ENCODE measurements around the gene CLCN7.

The CLCN7 gene

DNA sequence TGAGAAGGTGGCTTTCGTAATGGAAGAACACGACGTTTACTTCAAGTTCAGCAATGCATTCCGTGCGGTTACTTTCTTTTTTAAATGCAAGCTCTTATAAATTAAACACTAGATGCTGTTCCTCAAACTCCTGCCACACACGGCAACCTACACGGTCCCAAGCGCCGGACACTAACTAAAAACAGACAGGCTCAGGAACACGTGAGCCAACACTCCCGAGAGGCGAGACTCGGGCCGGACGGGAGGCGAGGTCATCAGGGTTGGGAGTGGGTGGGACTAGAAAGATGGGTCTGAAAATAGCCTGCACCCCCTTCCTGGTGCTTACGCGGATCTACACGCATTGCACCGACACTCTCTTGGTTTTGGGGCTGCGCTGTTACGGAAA is 6.4 kb downstream of the CLCN7 start:
- H3K27me3 ChIP-seq (replicated peaks in 2 of 5; ENCODE audit: control insufficient read depth in 4 of 5, insufficient read depth in 5 of 5, low read length in 4 of 5): no peaks in the 10 kb centered on the region
- H3K4me3 ChIP-seq (ENCODE audit: control insufficient read depth in 1 of 7, extremely low read depth in 1 of 7, insufficient read depth in 4 of 7, low read depth in 2 of 7, low read length in 6 of 7): no peak overlapping the region
- ChIA-PET CTCF (no interaction called here), POLR2A (no interaction called here)
- DNase-seq: no peak
- H3K9me3 ChIP-seq (ENCODE audit: control extremely low read depth in 1 of 5, control insufficient read depth in 4 of 5, insufficient read depth in 2 of 5, low read depth in 1 of 5, low read length in 4 of 5): no peaks in the 10 kb centered on the region
- H3K36me3 ChIP-seq (ENCODE audit: control insufficient read depth in 4 of 4, insufficient read depth in 4 of 4, low read length in 3 of 4): peaks cover 2 to 37% (median 12%) of the 10 kb centered on the region in 4 experiments
- H3K27ac ChIP-seq (ENCODE audit: insufficient read depth in 1 of 2, low read depth in 1 of 2, low read length in 2 of 2, poor library complexity in 1 of 2, severe bottlenecking in 2 of 2): no peak overlapping the region
- WGBS (ENCODE audit: insufficient coverage): over 99% methylated on average over 14 of the region's 22 CpGs
- peaks cover 6 to 42% (median 38%) of the 10 kb centered on the region in 4 experiments for H3K4me1 ChIP-seq (ENCODE audit: control extremely low read depth in 1 of 4, control insufficient read depth in 4 of 4, insufficient read depth in 4 of 4, low read length in 3 of 4)

DNA sequence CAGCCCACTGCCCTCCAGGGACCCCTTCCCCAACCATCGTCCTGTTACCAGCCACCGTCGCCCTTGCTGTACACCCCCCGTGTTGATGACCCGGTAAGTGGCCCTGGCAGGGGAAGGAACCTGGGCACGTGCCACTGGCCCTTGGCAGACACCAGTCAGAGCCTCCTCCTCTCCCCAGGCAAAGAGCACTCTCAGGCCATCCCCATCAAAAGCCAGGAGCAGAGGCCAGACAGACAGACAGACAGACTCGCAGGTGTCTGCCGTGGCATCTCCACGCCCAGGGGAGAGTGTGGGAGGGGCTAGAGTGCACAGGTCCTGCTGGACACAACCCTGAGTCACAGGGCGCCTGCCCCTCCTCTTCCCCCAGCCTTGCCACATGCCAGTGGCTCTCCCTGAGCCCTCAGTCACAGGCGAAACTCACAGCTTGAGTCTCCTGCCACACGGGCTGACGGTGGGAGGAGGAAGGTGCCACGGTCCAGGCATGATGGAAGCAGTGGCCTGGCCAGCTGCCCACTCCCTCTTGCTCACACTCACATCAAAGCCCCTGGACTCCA is 7.8 kb downstream of the CLCN7 start:
- Histone ChIP-seq H3K4me3 (ENCODE audit: control insufficient read depth in 1 of 7, extremely low read depth in 1 of 7, insufficient read depth in 4 of 7, low read depth in 2 of 7, low read length in 6 of 7) (no peak overlapping the region), H3K36me3 (ENCODE audit: control insufficient read depth in 4 of 4, insufficient read depth in 4 of 4, low read length in 3 of 4) (peaks cover 5 to 46% (median 16%) of the 10 kb centered on the region in 4 experiments), H3K4me1 (ENCODE audit: control extremely low read depth in 1 of 4, control insufficient read depth in 4 of 4, insufficient read depth in 4 of 4, low read length in 3 of 4) (peaks cover 6 to 28% (median 26%) of the 10 kb centered on the region in 4 experiments), H3K27me3 (replicated peaks in 2 of 5; ENCODE audit: control insufficient read depth in 4 of 5, insufficient read depth in 5 of 5, low read length in 4 of 5) (no peaks in the 10 kb centered on the region), H3K9me3 (ENCODE audit: control extremely low read depth in 1 of 5, control insufficient read depth in 4 of 5, insufficient read depth in 2 of 5, low read depth in 1 of 5, low read length in 4 of 5) (no peaks in the 10 kb centered on the region), H3K27ac (ENCODE audit: insufficient read depth in 1 of 2, low read depth in 1 of 2, low read length in 2 of 2, poor library complexity in 1 of 2, severe bottlenecking in 2 of 2) (no peak overlapping the region)
- POLR2A ChIA-PET: interaction anchor here (0.7 kb wide), 1 partner anchor 35 kb away, joined by 3 read pairs; no protein-coding TSS in a partner anchor
- DNase-seq: no peak
- CTCF ChIA-PET: no interaction called here
- 96% methylated on average over 6 of the region's 14 CpGs for WGBS (ENCODE audit: insufficient coverage)

DNA sequence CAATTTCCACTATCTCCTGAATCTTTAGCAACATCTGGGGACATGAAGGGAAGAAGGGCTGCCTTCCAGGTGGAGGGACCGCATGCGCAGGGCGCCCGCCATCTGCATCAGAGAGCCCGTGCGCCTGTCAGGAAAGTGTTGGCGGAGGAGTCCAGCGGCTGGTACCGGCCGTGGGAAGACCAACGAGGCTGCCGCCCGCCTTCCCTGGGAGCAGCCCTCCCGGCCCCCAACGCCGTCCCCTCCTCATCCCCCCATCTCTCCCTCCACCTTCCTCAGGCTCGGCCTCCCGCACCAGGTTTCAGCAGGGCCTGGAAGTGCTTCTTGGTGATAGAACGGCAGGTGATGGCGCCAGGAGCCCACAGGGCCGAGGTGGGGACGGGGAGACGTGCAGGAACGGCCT is 8.8 kb downstream of the CLCN7 start:
- CTCF ChIA-PET: no interaction called here
- Histone ChIP-seq H3K4me1 (ENCODE audit: control extremely low read depth in 1 of 4, control insufficient read depth in 4 of 4, insufficient read depth in 4 of 4, low read length in 3 of 4) (peaks cover 6 to 19% (median 16%) of the 10 kb centered on the region in 4 experiments), H3K4me3 (ENCODE audit: control insufficient read depth in 1 of 7, extremely low read depth in 1 of 7, insufficient read depth in 4 of 7, low read depth in 2 of 7, low read length in 6 of 7) (no peak overlapping the region), H3K27me3 (replicated peaks in 2 of 5; ENCODE audit: control insufficient read depth in 4 of 5, insufficient read depth in 5 of 5, low read length in 4 of 5) (no peaks in the 10 kb centered on the region), H3K27ac (ENCODE audit: insufficient read depth in 1 of 2, low read depth in 1 of 2, low read length in 2 of 2, poor library complexity in 1 of 2, severe bottlenecking in 2 of 2) (no peak overlapping the region), H3K9me3 (ENCODE audit: control extremely low read depth in 1 of 5, control insufficient read depth in 4 of 5, insufficient read depth in 2 of 5, low read depth in 1 of 5, low read length in 4 of 5) (no peaks in the 10 kb centered on the region), H3K36me3 (ENCODE audit: control insufficient read depth in 4 of 4, insufficient read depth in 4 of 4, low read length in 3 of 4) (peaks cover 7 to 54% (median 19%) of the 10 kb centered on the region in 4 experiments)
- no peak for DNase-seq
- WGBS (ENCODE audit: insufficient coverage): 92% methylated on average over 13 of the region's 24 CpGs
- POLR2A ChIA-PET: no interaction called here

DNA sequence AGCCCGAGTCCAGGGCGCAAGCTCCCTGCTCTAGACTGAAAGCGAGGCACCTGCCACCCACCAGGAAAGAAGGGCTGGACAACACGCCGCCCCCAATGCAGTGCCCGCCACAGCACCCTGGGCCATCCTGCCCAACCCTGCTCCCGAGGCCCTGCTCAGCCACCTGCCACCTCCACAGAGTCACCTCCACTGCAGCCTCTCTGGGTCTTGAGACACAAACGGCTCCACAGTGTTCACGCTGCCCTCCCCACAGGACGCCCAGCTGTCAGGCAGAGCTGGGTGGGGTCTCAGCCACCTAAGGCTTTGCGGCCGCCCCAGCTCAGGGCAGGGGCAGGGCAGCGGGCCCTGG is 9.3 kb downstream of the CLCN7 start:
- no peaks in the 10 kb centered on the region for H3K9me3 ChIP-seq (ENCODE audit: control extremely low read depth in 1 of 5, control insufficient read depth in 4 of 5, insufficient read depth in 2 of 5, low read depth in 1 of 5, low read length in 4 of 5)
- H3K4me3 ChIP-seq (ENCODE audit: control insufficient read depth in 1 of 7, extremely low read depth in 1 of 7, insufficient read depth in 4 of 7, low read depth in 2 of 7, low read length in 6 of 7): no peak overlapping the region
- no peak for DNase-seq
- H3K27ac ChIP-seq (ENCODE audit: insufficient read depth in 1 of 2, low read depth in 1 of 2, low read length in 2 of 2, poor library complexity in 1 of 2, severe bottlenecking in 2 of 2): no peak overlapping the region
- CTCF ChIA-PET: no interaction called here
- peaks cover 7 to 59% (median 22%) of the 10 kb centered on the region in 4 experiments for H3K36me3 ChIP-seq (ENCODE audit: control insufficient read depth in 4 of 4, insufficient read depth in 4 of 4, low read length in 3 of 4)
- H3K4me1 ChIP-seq (ENCODE audit: control extremely low read depth in 1 of 4, control insufficient read depth in 4 of 4, insufficient read depth in 4 of 4, low read length in 3 of 4): peaks cover 6 to 13% (median 11%) of the 10 kb centered on the region in 4 experiments
- H3K27me3 ChIP-seq (replicated peaks in 2 of 5; ENCODE audit: control insufficient read depth in 4 of 5, insufficient read depth in 5 of 5, low read length in 4 of 5): no peaks in the 10 kb centered on the region
- 100% methylated on average over 8 of the region's 13 CpGs for WGBS (ENCODE audit: insufficient coverage)
- POLR2A ChIA-PET: no interaction called here

DNA sequence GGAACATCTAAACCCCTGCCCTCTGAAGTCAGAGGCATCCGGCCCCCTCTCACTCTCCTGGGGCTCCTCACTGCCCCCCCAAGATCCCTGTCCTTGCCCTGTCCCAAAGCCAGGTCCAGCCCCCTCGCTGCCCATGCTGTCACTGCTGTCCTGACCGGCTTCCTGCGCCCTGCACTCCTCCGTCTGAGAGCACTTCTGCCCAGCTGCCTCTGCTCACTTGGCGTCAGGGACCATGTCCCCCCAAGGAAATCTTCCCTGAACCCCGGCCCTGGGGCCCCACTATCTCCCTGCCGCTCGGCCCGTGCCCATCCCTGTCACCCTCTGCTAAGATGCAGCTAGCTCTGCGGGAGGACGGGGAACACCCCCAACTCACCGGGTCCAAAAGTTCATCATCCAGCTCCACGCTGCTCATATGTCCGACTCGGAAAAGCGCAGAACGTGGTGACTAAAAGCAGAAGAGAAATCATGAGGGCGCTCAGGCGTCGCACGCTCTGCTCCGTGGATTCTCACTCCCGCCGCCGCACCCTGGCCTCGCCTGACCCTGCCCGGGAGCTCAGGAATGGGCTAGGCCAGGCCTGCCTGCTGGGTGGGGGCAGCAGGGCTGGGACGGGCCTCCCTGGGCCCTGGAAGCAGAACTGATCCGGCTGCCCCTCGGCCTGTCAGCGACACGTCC is 9.8 kb downstream of the CLCN7 start:
- DNase-seq: no peak
- no peaks in the 10 kb centered on the region for H3K9me3 ChIP-seq (ENCODE audit: control extremely low read depth in 1 of 5, control insufficient read depth in 4 of 5, insufficient read depth in 2 of 5, low read depth in 1 of 5, low read length in 4 of 5)
- H3K4me1 ChIP-seq (ENCODE audit: control extremely low read depth in 1 of 4, control insufficient read depth in 4 of 4, insufficient read depth in 4 of 4, low read length in 3 of 4): peaks cover 4 to 11% (median 6%) of the 10 kb centered on the region in 4 experiments
- H3K36me3 ChIP-seq (ENCODE audit: control insufficient read depth in 4 of 4, insufficient read depth in 4 of 4, low read length in 3 of 4): peaks cover 8 to 63% (median 27%) of the 10 kb centered on the region in 4 experiments
- POLR2A ChIA-PET: no interaction called here
- no peak overlapping the region for H3K27ac ChIP-seq (ENCODE audit: insufficient read depth in 1 of 2, low read depth in 1 of 2, low read length in 2 of 2, poor library complexity in 1 of 2, severe bottlenecking in 2 of 2)
- CTCF ChIA-PET: no interaction called here
- no peak overlapping the region for H3K4me3 ChIP-seq (ENCODE audit: control insufficient read depth in 1 of 7, extremely low read depth in 1 of 7, insufficient read depth in 4 of 7, low read depth in 2 of 7, low read length in 6 of 7)
- no peaks in the 10 kb centered on the region for H3K27me3 ChIP-seq (replicated peaks in 2 of 5; ENCODE audit: control insufficient read depth in 4 of 5, insufficient read depth in 5 of 5, low read length in 4 of 5)
- WGBS (ENCODE audit: insufficient coverage): 98% methylated on average over 25 of the region's 33 CpGs

DNA sequence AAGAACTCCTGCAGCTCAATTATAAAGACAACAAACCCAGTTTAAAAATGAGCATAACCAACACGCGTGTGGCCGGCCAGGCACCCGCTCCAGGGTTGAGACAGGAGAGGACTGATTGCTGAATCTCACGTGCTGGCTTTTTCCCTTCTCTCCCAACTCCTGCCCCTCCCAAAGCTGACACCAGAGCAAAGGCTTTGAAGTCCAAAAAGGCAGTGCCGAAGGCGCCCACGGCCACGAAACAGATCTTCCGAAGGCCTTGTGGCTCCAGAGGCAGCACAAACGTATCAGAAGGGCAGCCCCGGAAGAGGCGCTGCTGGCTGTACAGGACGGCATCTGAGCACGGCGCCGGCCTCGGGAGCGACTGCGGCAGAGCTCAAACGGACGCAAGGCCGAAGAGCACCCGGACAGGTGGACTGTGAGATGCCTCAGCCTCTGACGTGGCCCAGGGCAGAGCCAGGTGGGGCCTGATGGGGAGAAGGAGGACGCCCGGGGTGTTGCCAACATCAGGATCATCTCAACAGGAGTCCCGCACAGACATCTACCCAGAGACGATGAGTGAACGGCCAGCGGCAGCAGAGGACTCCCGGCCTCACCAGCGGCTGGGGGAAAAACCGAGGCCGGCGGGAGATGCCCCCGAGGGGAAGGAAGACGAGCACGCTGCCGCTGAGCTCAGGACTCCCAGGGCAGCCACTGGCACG is 10.5 kb downstream of the CLCN7 start:
- Histone ChIP-seq H3K36me3 (ENCODE audit: control insufficient read depth in 4 of 4, insufficient read depth in 4 of 4, low read length in 3 of 4) (peaks cover 8 to 60% (median 29%) of the 10 kb centered on the region in 4 experiments), H3K9me3 (ENCODE audit: control extremely low read depth in 1 of 5, control insufficient read depth in 4 of 5, insufficient read depth in 2 of 5, low read depth in 1 of 5, low read length in 4 of 5) (no peaks in the 10 kb centered on the region), H3K4me3 (ENCODE audit: control insufficient read depth in 1 of 7, extremely low read depth in 1 of 7, insufficient read depth in 4 of 7, low read depth in 2 of 7, low read length in 6 of 7) (no peak overlapping the region), H3K27ac (ENCODE audit: insufficient read depth in 1 of 2, low read depth in 1 of 2, low read length in 2 of 2, poor library complexity in 1 of 2, severe bottlenecking in 2 of 2) (no peak overlapping the region), H3K27me3 (replicated peaks in 2 of 5; ENCODE audit: control insufficient read depth in 4 of 5, insufficient read depth in 5 of 5, low read length in 4 of 5) (no peaks in the 10 kb centered on the region), H3K4me1 (ENCODE audit: control extremely low read depth in 1 of 4, control insufficient read depth in 4 of 4, insufficient read depth in 4 of 4, low read length in 3 of 4) (peaks cover under 1 to 8% (median 2%) of the 10 kb centered on the region in 4 experiments)
- ChIA-PET CTCF (interaction anchor here (0.6 to 1.2 kb wide), 2 partner anchors 26 to 66 kb away, joined by 3 read pairs; no protein-coding TSS in a partner anchor), POLR2A (no interaction called here)
- no peak for DNase-seq
- 98% methylated on average over 36 of the region's 41 CpGs for WGBS (ENCODE audit: insufficient coverage)

DNA sequence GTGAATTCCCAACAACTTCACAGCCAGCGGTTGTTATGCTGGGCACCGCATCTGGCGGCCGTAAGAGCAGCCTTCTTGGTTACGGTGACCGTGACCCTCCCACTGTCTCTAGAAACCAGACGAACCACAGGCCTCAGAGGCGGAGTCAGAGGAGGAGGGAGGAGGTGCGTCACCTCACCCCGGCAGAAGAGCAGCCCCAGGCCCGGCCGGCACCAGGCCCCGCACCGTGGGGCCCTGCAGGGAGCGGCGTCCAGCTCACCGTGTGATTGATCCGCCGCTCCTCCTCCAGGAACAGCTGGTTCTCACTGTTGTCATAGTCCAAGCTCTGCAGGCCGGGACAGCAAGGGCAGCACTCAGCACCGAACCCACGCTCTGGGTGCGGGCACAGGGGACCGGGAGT is 13.7 kb downstream of the CLCN7 start:
- WGBS (ENCODE audit: insufficient coverage): 94% methylated on average over 19 of the region's 24 CpGs
- DNase-seq: no peak
- Histone ChIP-seq H3K4me1 (ENCODE audit: control extremely low read depth in 1 of 4, control insufficient read depth in 4 of 4, insufficient read depth in 4 of 4, low read length in 3 of 4) (peaks cover 0 to 31% (median 12%) of the 10 kb centered on the region in 4 experiments), H3K4me3 (ENCODE audit: control insufficient read depth in 1 of 7, extremely low read depth in 1 of 7, insufficient read depth in 4 of 7, low read depth in 2 of 7, low read length in 6 of 7) (no peak overlapping the region), H3K27ac (ENCODE audit: insufficient read depth in 1 of 2, low read depth in 1 of 2, low read length in 2 of 2, poor library complexity in 1 of 2, severe bottlenecking in 2 of 2) (no peak overlapping the region), H3K9me3 (ENCODE audit: control extremely low read depth in 1 of 5, control insufficient read depth in 4 of 5, insufficient read depth in 2 of 5, low read depth in 1 of 5, low read length in 4 of 5) (no peaks in the 10 kb centered on the region), H3K27me3 (replicated peaks in 2 of 5; ENCODE audit: control insufficient read depth in 4 of 5, insufficient read depth in 5 of 5, low read length in 4 of 5) (no peaks in the 10 kb centered on the region), H3K36me3 (ENCODE audit: control insufficient read depth in 4 of 4, insufficient read depth in 4 of 4, low read length in 3 of 4) (peaks cover 9 to 68% (median 33%) of the 10 kb centered on the region in 4 experiments)
- POLR2A ChIA-PET: interaction anchor here (0.9 kb wide), 1 partner anchor 11 kb away, joined by 3 read pairs; no protein-coding TSS in a partner anchor
- CTCF ChIA-PET: interaction anchor here (0.8 to 1.0 kb wide), 2 partner anchors 14 to 31 kb away, joined by 3 read pairs; partner anchors contain the start of gene PERCC1

All from common myeloid progenitor, CD34-positive (primary cell).